AG04450 (cell line): ENCODE data around the gene GPC3. TPM values are rescaled to one million over a fixed set of nuclear protein-coding genes. Genes with fewer than 3 reads are reported as not detected.

Experiments used
- CTCF ChIA-PET: fragments of 300-600, 350-600 bp; formaldehyde crosslinking; extraction: SDS; loops from one replicate; lab custom pipeline; 2022; ENCODE audit warnings: antibody characterized with exemption, inconsistent platforms; lab: Charles Lee
- POLR2A ChIA-PET: fragments of 350-600 bp; formaldehyde crosslinking; extraction: SDS; loops from one replicate; lab custom pipeline; 2021; ENCODE audit warnings: antibody characterized with exemption, inconsistent platforms; lab: Yijun Ruan, JAX
- DNase-seq: peaks from one replicate; pipeline ENCODE4 v3.0.0-alpha.2; 2011; ENCODE audit warnings: low read depth, low spot score
- H3K27ac ChIP-seq: one replicate; pipeline ENCODE4 v1.5.1; 2012; ENCODE audit warnings: low read depth, low read length, control low read depth
- H3K27me3 ChIP-seq: one replicate; pipeline ENCODE4 v1.6.0; 2012; ENCODE audit warnings: low read length; ENCODE audit not compliant: control insufficient read depth, insufficient read depth
- H3K4me3 ChIP-seq: 2 replicates; pipeline ENCODE4 v1.5.1; 2011; ENCODE audit warnings: mild to moderate bottlenecking, low read depth, low read length, control low read depth
- H3K9me3 ChIP-seq: 2 replicates; pipeline ENCODE4 v1.5.1; 2012; ENCODE audit warnings: low read length; ENCODE audit not compliant: control insufficient read depth, insufficient read depth
- CTCF ChIP-seq: IDR thresholded peaks from 2 replicates; pipeline ENCODE4 v1.5.1; 2011; ENCODE audit warnings: low read depth, low read length, control low read depth, inconsistent platforms
- polyA plus RNA-seq: library from polyadenylated mRNA; depleted of rRNA; stranded (reverse); fragments of >200 nt; gene quantifications from 2 replicates; pipeline ENCODE4 v1.2.3, GENCODE V29; 2011

GPC3 gene
- polyA plus RNA-seq, 1 experiment = not detected

GRCh38 chrX:133786382-133786781, 199.0 kb downstream of the GPC3 start:
- CTCF ChIA-PET = interaction anchor here (1.0 kb wide), 1 partner anchor 7 kb away, joined by 4 read pairs; no protein-coding TSS in a partner anchor
- TF ChIP-seq CTCF = no peak

GRCh38 chrX:133783274-133783673, 202.1 kb downstream of the GPC3 start:
- Histone ChIP-seq H3K27me3 (no peaks in the 10 kb centered on the region), H3K9me3 (no peaks in the 10 kb centered on the region), H3K4me3 (no peak overlapping the region), H3K27ac (no peak overlapping the region)
- no peak for DNase-seq
- POLR2A ChIA-PET = no interaction called here
- no peak for TF ChIP-seq CTCF
- CTCF ChIA-PET = interaction anchor here (1.6 kb wide), 1 partner anchor 9 kb away, joined by 8 read pairs; no protein-coding TSS in a partner anchor

More at GRCh38 chrX:133786382-133786781, 199.0 kb downstream of the GPC3 start:
- no peaks in the 10 kb centered on the region for H3K27me3 ChIP-seq
- POLR2A ChIA-PET = no interaction called here
- H3K27ac ChIP-seq = no peak overlapping the region
- DNase-seq = no peak
- no peaks in the 10 kb centered on the region for H3K9me3 ChIP-seq
- no peak overlapping the region for H3K4me3 ChIP-seq

GRCh38 chrX:133781174-133781573, 204.2 kb downstream of the GPC3 start:
- DNase-seq = no peak
- no peak for TF ChIP-seq CTCF
- H3K4me3 ChIP-seq = no peak overlapping the region
- H3K27ac ChIP-seq = no peak overlapping the region
- POLR2A ChIA-PET = no interaction called here
- H3K27me3 ChIP-seq = no peaks in the 10 kb centered on the region
- no peaks in the 10 kb centered on the region for H3K9me3 ChIP-seq
- CTCF ChIA-PET = interaction anchor here (0.6 to 3.9 kb wide), 3 partner anchors 12 to 83 kb away, joined by 3 to 18 read pairs (median 4); no protein-coding TSS in a partner anchor

GRCh38 chrX:133776072-133776471, 209.3 kb downstream of the GPC3 start:
- Histone ChIP-seq H3K4me3 (no peak overlapping the region), H3K9me3 (no peaks in the 10 kb centered on the region), H3K27me3 (no peaks in the 10 kb centered on the region), H3K27ac (no peak overlapping the region)
- POLR2A ChIA-PET = no interaction called here
- TF ChIP-seq CTCF = peak; percentile 51
- CTCF ChIA-PET = interaction anchor here (0.6 to 1.0 kb wide), 3 partner anchors 8 to 78 kb away, joined by 3 to 8 read pairs (median 3); no protein-coding TSS in a partner anchor
- no peak for DNase-seq

- Histone ChIP-seq H3K4me3 (no peak overlapping the region), H3K9me3 (no peaks in the 10 kb centered on the region), H3K27me3 (no peaks in the 10 kb centered on the region), H3K27ac (no peak overlapping the region)
- DNase-seq = no peak
- ChIA-PET CTCF (interaction anchor here (1.0 to 2.7 kb wide), 4 partner anchors 11 to 77 kb away, joined by 3 to 29 read pairs (median 7); no protein-coding TSS in a partner anchor), POLR2A (no interaction called here)
- TF ChIP-seq CTCF = no peak
These were observed 210.6 kb downstream of the GPC3 start for GRCh38 chrX:133774807-133775206.
